Measurements from ENCODE around the gene PARL.
"Not testable (repeated sequence)": the region's sequence is repeated elsewhere in the genome, so short reads cannot be mapped to it uniquely, and the experiment has no call there.

PARL gene

GRCh38 chr3:183879243-183879642, 5.4 kb downstream of the PARL start:
- no peak for DNase-seq (ENCODE audit: low spot score)
- TF ChIP-seq CTCF (IDR thresholded peaks at IDR 0.05; ENCODE audit: extremely low read depth, missing control alignments) = no peak

GRCh38 chr3:183878071-183878470, 6.6 kb downstream of the PARL start:
- no peak for DNase-seq (ENCODE audit: low spot score)
- no peak for TF ChIP-seq CTCF (IDR thresholded peaks at IDR 0.05; ENCODE audit: extremely low read depth, missing control alignments)

- not testable (repeated sequence) for DNase-seq (ENCODE audit: low spot score)
Measured at GRCh38 chr3:183877227-183877626, 7.5 kb downstream of the PARL start.

GRCh38 chr3:183875411-183875810, 9.3 kb downstream of the PARL start:
- TF ChIP-seq CTCF (IDR thresholded peaks at IDR 0.05; ENCODE audit: extremely low read depth, missing control alignments) = no peak
- DNase-seq (ENCODE audit: low spot score) = no peak

- DNase-seq (ENCODE audit: low spot score) = no peak
- TF ChIP-seq CTCF (IDR thresholded peaks at IDR 0.05; ENCODE audit: extremely low read depth, missing control alignments) = no peak
Measured at GRCh38 chr3:183873914-183874313, 10.8 kb downstream of the PARL start.

GRCh38 chr3:183871541-183871940, 13.1 kb downstream of the PARL start:
- no peak for TF ChIP-seq CTCF (IDR thresholded peaks at IDR 0.05; ENCODE audit: extremely low read depth, missing control alignments)
- no peak for DNase-seq (ENCODE audit: low spot score)

- DNase-seq (ENCODE audit: low spot score) = no peak
- no peak for TF ChIP-seq CTCF (IDR thresholded peaks at IDR 0.05; ENCODE audit: extremely low read depth, missing control alignments)
Measured at GRCh38 chr3:183870563-183870962, 14.1 kb downstream of the PARL start.

- no peak for DNase-seq (ENCODE audit: low spot score)
- TF ChIP-seq CTCF (IDR thresholded peaks at IDR 0.05; ENCODE audit: extremely low read depth, missing control alignments) = no peak
Measured at GRCh38 chr3:183868796-183869195, 15.9 kb downstream of the PARL start.

Measured in GM20000 (cell line).